WTC11 (cell line): Measurements from ENCODE around the gene BABAM2. TPM values are rescaled to one million over a fixed set of nuclear protein-coding genes. Genes with fewer than 3 reads are reported as not detected.

Experiments
- ATAC-seq: fragments of 200-7000 bp; cut with Tn5 transposase; 2 replicates; pipeline ENCODE4 v1.10.0; 2021; ENCODE audit warnings: mild to moderate bottlenecking, moderate library complexity
- CTCF ChIA-PET: fragments of 300-600 bp; sonication (Branson Sonifier 250); formaldehyde crosslinking; loops from one replicate; lab custom pipeline; 2021; ENCODE audit warnings: antibody characterized with exemption; lab: Charles Lee
- POLR2A ChIA-PET: fragments of 350-600 bp; sonication (Branson Sonifier 250); formaldehyde crosslinking; loops from one replicate; lab custom pipeline; 2021; ENCODE audit warnings: antibody characterized with exemption; lab: Charles Lee
- DNase-seq: peaks from one replicate; pipeline ENCODE4 v3.0.0; 2021; ENCODE audit warnings: low spot score
- H3K27ac Mint-ChIP-seq: 2 replicates; pipeline ENCODE4 v1.8.0; 2021; ENCODE audit warnings: mixed read lengths
- H3K27me3 Mint-ChIP-seq: 2 replicates; pipeline ENCODE4 v1.8.0; 2021; ENCODE audit warnings: low read depth, mild to moderate bottlenecking, moderate library complexity, mixed read lengths
- H3K36me3 Mint-ChIP-seq: 2 replicates; pipeline ENCODE4 v1.8.0; 2021; ENCODE audit warnings: mixed read lengths
- H3K4me1 Mint-ChIP-seq: 2 replicates; pipeline ENCODE4 v1.8.0; 2022; ENCODE audit warnings: mixed read lengths
- H3K4me3 Mint-ChIP-seq: 2 replicates; pipeline ENCODE4 v1.8.0; 2021; ENCODE audit warnings: mild to moderate bottlenecking, moderate library complexity, mixed read lengths
- H3K9me3 Mint-ChIP-seq: 2 replicates; pipeline ENCODE4 v1.8.0; 2021; ENCODE audit warnings: mixed read lengths
- AR ChIP-seq: fragments of 250-450 bp; sonication (Bioruptor Pico); IDR thresholded peaks from 2 replicates; pipeline ENCODE4 v1.9.0; 2021; ENCODE audit warnings: mild to moderate bottlenecking
- ARID4B ChIP-seq: sonication (generic); formaldehyde crosslinking; IDR thresholded peaks from 2 replicates; pipeline ENCODE4 v1.8.0; 2023; ENCODE audit warnings: missing genetic modification reagents, mild to moderate bottlenecking, borderline replicate concordance
- ATF1 ChIP-seq: sonication (generic); formaldehyde crosslinking; IDR thresholded peaks from 2 replicates; pipeline ENCODE4 v1.8.1; 2023; ENCODE audit warnings: mild to moderate bottlenecking, moderate library complexity, missing genetic modification reagents
- ATF6 ChIP-seq: sonication (generic); formaldehyde crosslinking; IDR thresholded peaks from 2 replicates; pipeline ENCODE4 v1.8.1; 2023; ENCODE audit warnings: mild to moderate bottlenecking, missing genetic modification reagents
- IRF1 ChIP-seq: sonication (generic); formaldehyde crosslinking; IDR thresholded peaks from 2 replicates; pipeline ENCODE4 v1.8.0; 2023; ENCODE audit warnings: missing genetic modification reagents
- NR2C2 ChIP-seq: sonication (generic); formaldehyde crosslinking; IDR thresholded peaks from 2 replicates; pipeline ENCODE4 v1.8.0; 2022; ENCODE audit warnings: mild to moderate bottlenecking, missing genetic modification reagents
- OVOL2 ChIP-seq: fragments of 250-450 bp; sonication (Bioruptor Pico); IDR thresholded peaks from 2 replicates; pipeline ENCODE4 v1.9.0; 2021; ENCODE audit warnings: mild to moderate bottlenecking, borderline replicate concordance
- SMAD4 ChIP-seq: sonication (generic); formaldehyde crosslinking; IDR thresholded peaks from 2 replicates; pipeline ENCODE4 v1.8.0; 2022; ENCODE audit warnings: mild to moderate bottlenecking, missing genetic modification reagents
- SOX15 ChIP-seq: fragments of 250-450 bp; sonication (Bioruptor Pico); IDR thresholded peaks from 2 replicates; pipeline ENCODE4 v1.9.0; 2021; ENCODE audit warnings: mild to moderate bottlenecking
- STAT6 ChIP-seq: sonication (generic); formaldehyde crosslinking; conservative IDR thresholded peaks from 2 replicates; pipeline ENCODE4 v1.8.1; 2023; ENCODE audit warnings: mild to moderate bottlenecking, low read depth, missing genetic modification reagents, moderate library complexity
- TCF7 ChIP-seq: sonication (generic); formaldehyde crosslinking; IDR thresholded peaks from 2 replicates; pipeline ENCODE4 v1.8.0; 2022; ENCODE audit warnings: mild to moderate bottlenecking, low read depth, missing genetic modification reagents, moderate library complexity
- ZNF121 ChIP-seq: sonication (generic); formaldehyde crosslinking; IDR thresholded peaks from 2 replicates; pipeline ENCODE4 v1.8.0; 2023; ENCODE audit warnings: missing genetic modification reagents
- ZNF232 ChIP-seq: sonication (generic); formaldehyde crosslinking; IDR thresholded peaks from 2 replicates; pipeline ENCODE4 v1.8.0; 2022; ENCODE audit warnings: mild to moderate bottlenecking, missing genetic modification reagents
- ZNF423 ChIP-seq: fragments of 250-450 bp; sonication (Bioruptor Pico); IDR thresholded peaks from 2 replicates; pipeline ENCODE4 v2.1.2; 2022; ENCODE audit warnings: mild to moderate bottlenecking, moderate library complexity
- ZNF532 ChIP-seq: fragments of 250-450 bp; sonication (Bioruptor Pico); IDR thresholded peaks from 2 replicates; pipeline ENCODE4 v1.9.0; 2021; ENCODE audit warnings: mild to moderate bottlenecking, borderline replicate concordance
- total RNA-seq: library from RNA; stranded (reverse); gene quantifications from 3 replicates; pipeline ENCODE4 v1.2.3, GENCODE V29; 2021

Gene BABAM2
- total RNA-seq, 1 experiment from 2014 or later = 16.5 TPM

- TF ChIP-seq ZNF423 (CRISPR knock-in tag) = no peak
- TF ChIP-seq ZNF232 (CRISPR knock-in tag) = no peak
- TF ChIP-seq ZNF121 (CRISPR knock-in tag) = no peak
- no peak for TF ChIP-seq ATF1 (CRISPR knock-in tag)
- TF ChIP-seq STAT6 (CRISPR knock-in tag) = no peak
- no peak for TF ChIP-seq OVOL2
Measured at GRCh38 chr2:28354920-28355520, 464.5 kb downstream of the BABAM2 start (continued).

GRCh38 chr2:28355521-28356094, 465.1 kb downstream of the BABAM2 start:
- no peak for DNase-seq
- Mint-ChIP-seq H3K27me3 (no peaks in the 10 kb centered on the region), H3K9me3 (no peaks in the 10 kb centered on the region), H3K4me3 (no peak overlapping the region), H3K27ac (no peak overlapping the region), H3K4me1 (peaks cover 11% of the 10 kb centered on the region), H3K36me3 (no peaks in the 10 kb centered on the region)
- CTCF ChIA-PET = interaction anchor here (1.2 kb wide), 1 partner anchor 672 kb away, joined by 3 read pairs; no protein-coding TSS in a partner anchor
- no peak for ATAC-seq
- no peak for TF ChIP-seq ARID4B (CRISPR knock-in tag)
- TF ChIP-seq ZNF232 (CRISPR knock-in tag) = no peak
- TF ChIP-seq AR (CRISPR knock-in tag) = no peak
- no peak for TF ChIP-seq IRF1
- TF ChIP-seq SMAD4 = no peak
- no peak for TF ChIP-seq NR2C2 (CRISPR knock-in tag)
- TF ChIP-seq ZNF532 (CRISPR knock-in tag) = no peak
- no peak for TF ChIP-seq SOX15 (CRISPR knock-in tag)
- no peak for TF ChIP-seq ATF6 (CRISPR knock-in tag)
- no peak for TF ChIP-seq ATF1 (CRISPR knock-in tag)
- no peak for TF ChIP-seq TCF7
- POLR2A ChIA-PET = no interaction called here
